ENCODE measurements around the gene USP47.

Gene USP47

DNA sequence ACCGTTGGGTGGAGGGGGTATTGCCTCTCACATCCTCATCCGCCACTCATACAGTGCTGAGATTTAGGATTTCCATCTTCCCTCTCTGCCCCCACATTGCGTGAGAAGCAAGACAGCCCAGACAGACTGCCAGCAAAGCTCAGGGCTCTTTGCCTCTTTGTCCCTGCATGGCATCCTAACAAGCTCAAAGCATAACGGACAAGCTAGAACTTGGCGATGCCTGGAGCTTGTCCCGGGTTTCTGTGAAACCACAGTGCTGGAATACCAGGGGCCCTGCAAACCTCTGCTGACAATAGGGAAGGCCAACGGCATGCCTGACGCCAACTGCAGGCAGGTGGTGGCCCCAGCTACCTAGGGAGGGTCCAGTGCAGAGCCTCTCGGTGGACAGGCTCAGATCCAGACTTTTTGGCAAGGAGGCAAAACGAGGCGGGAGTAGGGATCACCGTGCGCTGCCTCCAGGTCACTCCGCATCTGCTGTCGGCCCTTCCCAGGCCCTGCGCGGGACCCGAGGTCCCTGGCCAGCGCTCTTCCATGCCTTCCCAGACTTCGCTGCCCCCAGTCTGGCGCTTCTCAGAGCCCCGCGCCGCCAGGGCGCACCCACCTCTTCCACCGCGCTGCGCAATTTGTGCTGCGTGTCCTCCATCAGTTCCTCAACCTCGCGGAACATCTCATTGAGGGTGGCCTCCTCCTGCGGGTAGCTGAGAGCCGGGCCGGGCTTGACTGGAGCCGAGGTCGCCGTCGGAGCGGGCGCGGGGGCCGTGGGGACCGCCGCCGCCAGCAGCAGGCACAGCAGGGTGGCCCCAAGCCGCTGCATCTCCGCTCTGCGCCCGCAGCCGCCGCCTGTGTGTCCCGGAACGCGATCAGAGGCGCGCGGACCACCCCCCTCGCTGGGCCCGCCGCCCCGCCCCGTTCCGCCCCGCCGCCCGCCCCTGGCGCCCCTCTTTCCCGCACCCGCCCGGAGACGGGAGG, 166.3 kb downstream of the USP47 start, which contains the start of gene DKK3:
Gene DKK3 (minus strand): TSS at position 858 of the 969 bp plus-strand sequence. CDS start 44 bp downstream, at position 814.
- no peak for DNase-seq
